Large intestine (tissue), 3 donors: ENCODE results near the gene TCF7L1. TPM values are rescaled to one million over a fixed set of nuclear protein-coding genes. Genes with fewer than 3 reads are reported as not detected.
A peak's percentile ranks its signal among the peaks of the same experiment; 100 is the strongest.

ENCODE experiments used
- DNase-seq, 2 donors: peaks; one replicate each; pipeline versions ENCODE4 v3.0.0 to v3.0.0-alpha.2; 2013
- H3K27ac ChIP-seq: one replicate; pipeline ENCODE4 v1.5.1; 2013; ENCODE audit warnings: low read length
- H3K27me3 ChIP-seq: 2 replicates; pipeline ENCODE4 v1.6.1; 2013; ENCODE audit warnings: low read length; ENCODE audit not compliant: control insufficient read depth, insufficient read depth
- H3K36me3 ChIP-seq: 2 replicates; pipeline ENCODE4 v1.6.1; 2013; ENCODE audit warnings: low read length; ENCODE audit not compliant: control insufficient read depth, insufficient read depth
- H3K4me1 ChIP-seq: one replicate; pipeline ENCODE4 v1.6.1; 2013; ENCODE audit warnings: low read length; ENCODE audit not compliant: control insufficient read depth, insufficient read depth
- H3K4me3 ChIP-seq: one replicate; pipeline ENCODE4 v1.5.1; 2013; ENCODE audit warnings: low read length
- H3K9me3 ChIP-seq: one replicate; pipeline ENCODE4 v1.6.1; 2013; ENCODE audit warnings: mild to moderate bottlenecking, low read depth, low read length, moderate library complexity; ENCODE audit not compliant: control insufficient read depth
- WGBS: methylation state at CpG from one replicate; pipeline ENCODE4 v1.1.5; 2013; ENCODE audit warnings: low lambda C conversion rate; ENCODE audit not compliant: insufficient coverage; 5-methylcytosine and 5-hydroxymethylcytosine counted together
- polyA plus RNA-seq: library from polyadenylated mRNA; unstranded; fragments of 120-200 nt; gene quantifications from one replicate; pipeline ENCODE4 v1.2.1, GENCODE V29; 2013

TCF7L1 gene
- polyA plus RNA-seq, 1 donor = 23.1 TPM

GRCh38 chr2:85247610-85248009, 114.4 kb downstream of the TCF7L1 start:
- Histone ChIP-seq H3K4me3 (no peak overlapping the region), H3K9me3 (no peaks in the 10 kb centered on the region), H3K4me1 (peaks cover 17% of the 10 kb centered on the region), H3K27me3 (no peaks in the 10 kb centered on the region), H3K36me3 (no peaks in the 10 kb centered on the region), H3K27ac (no peak overlapping the region)
- no peak for DNase-seq
- no CpG with 5 or more reads among the region's 8 CpGs for WGBS

GRCh38 chr2:85248773-85249509, 115.7 kb downstream of the TCF7L1 start:
- no CpG with 5 or more reads among the region's 7 CpGs for WGBS
- Histone ChIP-seq H3K27ac (peak overlapping the region; percentile 38), H3K4me3 (no peak overlapping the region), H3K27me3 (no peaks in the 10 kb centered on the region), H3K4me1 (peaks cover 17% of the 10 kb centered on the region), H3K36me3 (no peaks in the 10 kb centered on the region), H3K9me3 (no peaks in the 10 kb centered on the region)
- peak; percentile 66 to 73 for DNase-seq

- Histone ChIP-seq H3K27me3 (no peaks in the 10 kb centered on the region), H3K36me3 (no peaks in the 10 kb centered on the region), H3K9me3 (no peaks in the 10 kb centered on the region), H3K4me3 (no peak overlapping the region), H3K4me1 (peaks cover 17% of the 10 kb centered on the region), H3K27ac (no peak overlapping the region)
- DNase-seq = no peak
- WGBS = 80% methylated on average over 1 of the region's 2 CpGs
Measured at GRCh38 chr2:85250045-85250444, 116.9 kb downstream of the TCF7L1 start.

- Histone ChIP-seq H3K27ac (no peak overlapping the region), H3K4me3 (no peak overlapping the region), H3K4me1 (peaks cover 27% of the 10 kb centered on the region), H3K36me3 (no peaks in the 10 kb centered on the region), H3K9me3 (no peaks in the 10 kb centered on the region), H3K27me3 (no peaks in the 10 kb centered on the region)
- no CpG with 5 or more reads among the region's 3 CpGs for WGBS
- no peak for DNase-seq
Measured at GRCh38 chr2:85251070-85251616, 118.0 kb downstream of the TCF7L1 start.

- H3K9me3 ChIP-seq = no peaks in the 10 kb centered on the region
- no peaks in the 10 kb centered on the region for H3K27me3 ChIP-seq
- DNase-seq = no peak
- no peak overlapping the region for H3K4me3 ChIP-seq
- H3K36me3 ChIP-seq = no peaks in the 10 kb centered on the region
- WGBS = no CpG with 5 or more reads among the region's 5 CpGs
- peaks cover 18% of the 10 kb centered on the region for H3K4me1 ChIP-seq
- H3K27ac ChIP-seq = no peak overlapping the region
Measured at GRCh38 chr2:85253890-85254289, 120.7 kb downstream of the TCF7L1 start.

GRCh38 chr2:85254540-85255300, 121.5 kb downstream of the TCF7L1 start:
- Histone ChIP-seq H3K27ac (no peak overlapping the region), H3K36me3 (no peaks in the 10 kb centered on the region), H3K27me3 (no peaks in the 10 kb centered on the region), H3K4me3 (no peak overlapping the region), H3K4me1 (peaks cover 10% of the 10 kb centered on the region), H3K9me3 (no peaks in the 10 kb centered on the region)
- no CpG with 5 or more reads among the region's 11 CpGs for WGBS
- DNase-seq = no peak

- H3K36me3 ChIP-seq = no peaks in the 10 kb centered on the region
- H3K27ac ChIP-seq = peak overlapping the region; percentile 31
- no peaks in the 10 kb centered on the region for H3K9me3 ChIP-seq
- no peak for DNase-seq
- no CpG with 5 or more reads among the region's 6 CpGs for WGBS
- peaks cover 10% of the 10 kb centered on the region for H3K4me1 ChIP-seq
- no peak overlapping the region for H3K4me3 ChIP-seq
- no peaks in the 10 kb centered on the region for H3K27me3 ChIP-seq
Measured at GRCh38 chr2:85255456-85255812, 122.2 kb downstream of the TCF7L1 start.

- peak overlapping the region; percentile 31 for H3K27ac ChIP-seq
- 0% methylated on average over 1 of the region's 23 CpGs for WGBS
Measured at GRCh38 chr2:85255813-85256594, 122.8 kb downstream of the TCF7L1 start.

GRCh38 chr2:85257359-85257969, 124.3 kb downstream of the TCF7L1 start:
- 100% methylated on average over 1 of the region's 12 CpGs for WGBS
- Histone ChIP-seq H3K9me3 (no peaks in the 10 kb centered on the region), H3K27me3 (no peaks in the 10 kb centered on the region), H3K27ac (no peak overlapping the region), H3K4me1 (peaks cover 10% of the 10 kb centered on the region), H3K36me3 (no peaks in the 10 kb centered on the region), H3K4me3 (no peak overlapping the region)
- no peak for DNase-seq

More at GRCh38 chr2:85255813-85256594, 122.8 kb downstream of the TCF7L1 start:
- no peak overlapping the region for H3K4me3 ChIP-seq
- peak in 1 of 2 donors; percentile 62 for DNase-seq
- H3K27me3 ChIP-seq = no peaks in the 10 kb centered on the region
- no peaks in the 10 kb centered on the region for H3K36me3 ChIP-seq
- H3K9me3 ChIP-seq = no peaks in the 10 kb centered on the region
- H3K4me1 ChIP-seq = peaks cover 10% of the 10 kb centered on the region
